ENCODE measurements around the gene RELB. TPM values are rescaled to one million over a fixed set of nuclear protein-coding genes. Genes with fewer than 3 reads are reported as not detected.
A peak's percentile ranks its signal among the peaks of the same experiment; 100 is the strongest.

Gene RELB
- total and polyA plus RNA-seq, 9 of the 15 experiments (the other 6 are each of a cell fraction or from before 2014, with no cell fraction given), result 0.15 to 1.1 (median 0.28) TPM; not detected in 2

DNA sequence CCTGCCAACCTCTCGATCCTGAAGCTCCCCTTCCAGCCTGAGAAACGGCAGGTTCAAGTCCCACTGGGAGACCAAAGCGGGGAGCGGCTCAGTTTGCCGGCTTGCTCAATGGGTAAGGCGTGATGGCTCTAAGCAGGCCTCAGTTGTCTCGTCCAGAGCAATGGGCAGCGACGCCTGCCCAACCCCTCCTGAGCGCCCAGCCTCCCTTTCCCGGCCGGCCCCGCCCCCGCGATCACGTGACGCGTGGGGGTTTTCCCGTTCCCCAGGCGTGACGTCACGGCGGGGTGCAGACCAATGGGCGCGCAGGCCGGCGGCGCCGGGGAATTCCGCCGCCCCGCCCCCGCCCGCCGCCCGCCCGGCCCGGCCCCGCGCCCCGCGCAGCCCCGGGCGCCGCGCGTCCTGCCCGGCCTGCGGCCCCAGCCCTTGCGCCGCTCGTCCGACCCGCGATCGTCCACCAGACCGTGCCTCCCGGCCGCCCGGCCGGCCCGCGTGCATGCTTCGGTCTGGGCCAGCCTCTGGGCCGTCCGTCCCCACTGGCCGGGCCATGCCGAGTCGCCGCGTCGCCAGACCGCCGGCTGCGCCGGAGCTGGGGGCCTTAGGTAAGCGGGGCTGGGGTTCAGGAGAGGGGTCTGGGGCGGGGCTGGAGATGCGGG, at the start of gene RELB (continued):
- TF ChIP-seq, protein P1, sequence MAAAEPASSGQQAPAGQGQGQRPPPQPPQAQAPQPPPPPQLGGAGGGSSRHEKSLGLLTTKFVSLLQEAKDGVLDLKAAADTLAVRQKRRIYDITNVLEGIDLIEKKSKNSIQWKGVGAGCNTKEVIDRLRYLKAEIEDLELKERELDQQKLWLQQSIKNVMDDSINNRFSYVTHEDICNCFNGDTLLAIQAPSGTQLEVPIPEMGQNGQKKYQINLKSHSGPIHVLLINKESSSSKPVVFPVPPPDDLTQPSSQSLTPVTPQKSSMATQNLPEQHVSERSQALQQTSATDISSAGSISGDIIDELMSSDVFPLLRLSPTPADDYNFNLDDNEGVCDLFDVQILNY (CRISPR knock-in tag; IDR thresholded peaks at IDR 0.05), result no peak
- TF ChIP-seq, protein P2, sequence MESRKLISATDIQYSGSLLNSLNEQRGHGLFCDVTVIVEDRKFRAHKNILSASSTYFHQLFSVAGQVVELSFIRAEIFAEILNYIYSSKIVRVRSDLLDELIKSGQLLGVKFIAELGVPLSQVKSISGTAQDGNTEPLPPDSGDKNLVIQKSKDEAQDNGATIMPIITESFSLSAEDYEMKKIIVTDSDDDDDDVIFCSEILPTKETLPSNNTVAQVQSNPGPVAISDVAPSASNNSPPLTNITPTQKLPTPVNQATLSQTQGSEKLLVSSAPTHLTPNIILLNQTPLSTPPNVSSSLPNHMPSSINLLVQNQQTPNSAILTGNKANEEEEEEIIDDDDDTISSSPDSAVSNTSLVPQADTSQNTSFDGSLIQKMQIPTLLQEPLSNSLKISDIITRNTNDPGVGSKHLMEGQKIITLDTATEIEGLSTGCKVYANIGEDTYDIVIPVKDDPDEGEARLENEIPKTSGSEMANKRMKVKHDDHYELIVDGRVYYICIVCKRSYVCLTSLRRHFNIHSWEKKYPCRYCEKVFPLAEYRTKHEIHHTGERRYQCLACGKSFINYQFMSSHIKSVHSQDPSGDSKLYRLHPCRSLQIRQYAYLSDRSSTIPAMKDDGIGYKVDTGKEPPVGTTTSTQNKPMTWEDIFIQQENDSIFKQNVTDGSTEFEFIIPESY (CRISPR knock-in tag; IDR thresholded peaks at IDR 0.05), result no peak
- TF ChIP-seq ZNF124 (CRISPR knock-in tag; IDR thresholded peaks at IDR 0.05) (no peak), ZNF212 (CRISPR knock-in tag; IDR thresholded peaks at IDR 0.05) (no peak), PTRF (tag; IDR thresholded peaks at IDR 0.05) (no peak), SMARCC2 (IDR thresholded peaks at IDR 0.05; ENCODE audit: low read depth) (no peak), CSDE1 (IDR thresholded peaks at IDR 0.05) (no peak), ZNF583 (CRISPR knock-in tag; IDR thresholded peaks at IDR 0.05) (no peak), ELF1 (tag; IDR thresholded peaks at IDR 0.05) (no peak), CCAR2 (IDR thresholded peaks at IDR 0.05; ENCODE audit: low read depth, low read length) (no peak), SRSF7 (optimal IDR thresholded peaks at IDR 0.05; ENCODE audit: low read depth, low read length) (no peak), MAFF (IDR thresholded peaks at IDR 0.05; ENCODE audit: low read length) (no peak), ETV5 (CRISPR knock-in tag; IDR thresholded peaks at IDR 0.05; ENCODE audit: low read depth) (no peak), ELF2 (CRISPR knock-in tag; IDR thresholded peaks at IDR 0.05) (no peak), SAFB (IDR thresholded peaks at IDR 0.05; ENCODE audit: borderline replicate concordance, low read depth, low read length) (no peak), CHD4 (IDR thresholded peaks at IDR 0.05; ENCODE audit: insufficient read depth, insufficient replicate concordance, low read depth, low read length, poor library complexity, severe bottlenecking) (no peak), KLF10 (CRISPR knock-in tag; IDR thresholded peaks at IDR 0.05) (no peak), TCF7 (IDR thresholded peaks at IDR 0.05; ENCODE audit: borderline replicate concordance) (no peak), TAF15 (IDR thresholded peaks at IDR 0.05; ENCODE audit: low read depth, low read length) (no peak), HDAC1 (IDR thresholded peaks at IDR 0.05) (no peak; a peak in 1 of 4 replicates), PTTG1 (tag; IDR thresholded peaks at IDR 0.05; ENCODE audit: low read depth) (no peak)
- TF ChIP-seq, protein P3, sequence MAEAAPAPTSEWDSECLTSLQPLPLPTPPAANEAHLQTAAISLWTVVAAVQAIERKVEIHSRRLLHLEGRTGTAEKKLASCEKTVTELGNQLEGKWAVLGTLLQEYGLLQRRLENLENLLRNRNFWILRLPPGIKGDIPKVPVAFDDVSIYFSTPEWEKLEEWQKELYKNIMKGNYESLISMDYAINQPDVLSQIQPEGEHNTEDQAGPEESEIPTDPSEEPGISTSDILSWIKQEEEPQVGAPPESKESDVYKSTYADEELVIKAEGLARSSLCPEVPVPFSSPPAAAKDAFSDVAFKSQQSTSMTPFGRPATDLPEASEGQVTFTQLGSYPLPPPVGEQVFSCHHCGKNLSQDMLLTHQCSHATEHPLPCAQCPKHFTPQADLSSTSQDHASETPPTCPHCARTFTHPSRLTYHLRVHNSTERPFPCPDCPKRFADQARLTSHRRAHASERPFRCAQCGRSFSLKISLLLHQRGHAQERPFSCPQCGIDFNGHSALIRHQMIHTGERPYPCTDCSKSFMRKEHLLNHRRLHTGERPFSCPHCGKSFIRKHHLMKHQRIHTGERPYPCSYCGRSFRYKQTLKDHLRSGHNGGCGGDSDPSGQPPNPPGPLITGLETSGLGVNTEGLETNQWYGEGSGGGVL (CRISPR knock-in tag; IDR thresholded peaks at IDR 0.05), result no peak
- TF ChIP-seq, protein P4, sequence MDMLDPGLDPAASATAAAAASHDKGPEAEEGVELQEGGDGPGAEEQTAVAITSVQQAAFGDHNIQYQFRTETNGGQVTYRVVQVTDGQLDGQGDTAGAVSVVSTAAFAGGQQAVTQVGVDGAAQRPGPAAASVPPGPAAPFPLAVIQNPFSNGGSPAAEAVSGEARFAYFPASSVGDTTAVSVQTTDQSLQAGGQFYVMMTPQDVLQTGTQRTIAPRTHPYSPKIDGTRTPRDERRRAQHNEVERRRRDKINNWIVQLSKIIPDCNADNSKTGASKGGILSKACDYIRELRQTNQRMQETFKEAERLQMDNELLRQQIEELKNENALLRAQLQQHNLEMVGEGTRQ (CRISPR knock-in tag; IDR thresholded peaks at IDR 0.05), result peak; percentile 98
- TF ChIP-seq, protein P5, sequence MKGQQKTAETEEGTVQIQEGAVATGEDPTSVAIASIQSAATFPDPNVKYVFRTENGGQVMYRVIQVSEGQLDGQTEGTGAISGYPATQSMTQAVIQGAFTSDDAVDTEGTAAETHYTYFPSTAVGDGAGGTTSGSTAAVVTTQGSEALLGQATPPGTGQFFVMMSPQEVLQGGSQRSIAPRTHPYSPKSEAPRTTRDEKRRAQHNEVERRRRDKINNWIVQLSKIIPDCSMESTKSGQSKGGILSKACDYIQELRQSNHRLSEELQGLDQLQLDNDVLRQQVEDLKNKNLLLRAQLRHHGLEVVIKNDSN (CRISPR knock-in tag; IDR thresholded peaks at IDR 0.05), result peak; percentile 94

All from K562 (cell line).